Liver (tissue), 9 donors: ENCODE data around the gene DRD4. TPM values are rescaled to one million over a fixed set of nuclear protein-coding genes. Genes with fewer than 3 reads are reported as not detected.

Source experiments
- DNase-seq: peaks from one replicate; pipeline ENCODE4 v3.0.0-alpha.2; 2017; ENCODE audit warnings: low spot score
- H3K27ac ChIP-seq, 2 donors: one replicate each; pipeline ENCODE4 v1.7.0; 2013; ENCODE audit warnings: inconsistent platforms in 2 of 2, low read length in 2 of 2, control low read depth in 1 of 2, low read depth in 1 of 2, mild to moderate bottlenecking in 1 of 2
- H3K27me3 ChIP-seq, 4 donors: one replicate each; pipeline versions ENCODE4 v1.6.1 to v1.7.0; 2013; ENCODE audit warnings: low read length in 3 of 4, inconsistent platforms in 1 of 4, mild to moderate bottlenecking in 1 of 4, moderate library complexity in 1 of 4; ENCODE audit not compliant: control insufficient read depth in 4 of 4, insufficient read depth in 4 of 4
- H3K36me3 ChIP-seq, 4 donors: one replicate each; pipeline versions ENCODE4 v1.6.1 to v1.7.0; 2013; ENCODE audit warnings: low read length in 3 of 4, mild to moderate bottlenecking in 3 of 4, low read depth in 1 of 4, moderate library complexity in 1 of 4; ENCODE audit not compliant: control insufficient read depth in 4 of 4, insufficient read depth in 3 of 4
- H3K4me1 ChIP-seq, 4 donors: one replicate each; pipeline versions ENCODE4 v1.6.1 to v1.7.0; 2013; ENCODE audit warnings: low read length in 3 of 4, mild to moderate bottlenecking in 3 of 4, moderate library complexity in 1 of 4; ENCODE audit not compliant: control insufficient read depth in 4 of 4, insufficient read depth in 4 of 4
- H3K4me3 ChIP-seq, 3 donors: one replicate each; pipeline versions ENCODE4 v1.6.1 to v1.7.0; 2013; ENCODE audit warnings: low read length in 3 of 3, control low read depth in 1 of 3, low read depth in 1 of 3, mild to moderate bottlenecking in 1 of 3
- H3K9ac ChIP-seq, 2 donors: one replicate each; pipeline ENCODE4 v1.7.0; 2013; ENCODE audit warnings: low read length in 2 of 2, mild to moderate bottlenecking in 2 of 2, moderate library complexity in 2 of 2, control low read depth in 1 of 2, low read depth in 1 of 2
- H3K9me3 ChIP-seq, 4 donors: one replicate each; pipeline versions ENCODE4 v1.6.1 to v1.7.0; 2013; ENCODE audit warnings: low read length in 3 of 4; ENCODE audit not compliant: control insufficient read depth in 4 of 4
- ATF3 ChIP-seq: IDR thresholded peaks from 2 replicates; pipeline ENCODE4 v1.6.1; 2016; ENCODE audit warnings: antibody characterized with exemption
- CTCF ChIP-seq: fragments of 150-350 bp; IDR thresholded peaks from 2 replicates; pipeline ENCODE4 v1.5.1; 2017; ENCODE audit warnings: improper control_type of control experiment, low read depth, low read length; ENCODE audit not compliant: missing input control
- EGR1 ChIP-seq, 2 donors: IDR thresholded peaks; 2 replicates each; pipeline ENCODE4 v1.6.1; 2016 to 2018; ENCODE audit warnings: antibody characterized with exemption in 2 of 2, low read depth in 2 of 2
- FOXA1 ChIP-seq: IDR thresholded peaks from 2 replicates; pipeline ENCODE4 v1.6.1; 2016; ENCODE audit warnings: antibody characterized with exemption
- FOXA2 ChIP-seq: IDR thresholded peaks from 2 replicates; pipeline ENCODE4 v1.6.1; 2016; ENCODE audit warnings: antibody characterized with exemption
- GABPA ChIP-seq, 2 donors: IDR thresholded peaks in 1 of 2; conservative IDR thresholded peaks in 1 of 2; 2 replicates each; pipeline ENCODE4 v1.6.1; 2016; ENCODE audit warnings: antibody characterized with exemption in 2 of 2, mild to moderate bottlenecking in 1 of 2, moderate library complexity in 1 of 2
- HNF4A ChIP-seq, 2 donors: conservative IDR thresholded peaks; 2 replicates each; pipeline ENCODE4 v1.6.1; 2016; ENCODE audit warnings: antibody characterized with exemption in 2 of 2, mild to moderate bottlenecking in 2 of 2
- HNF4G ChIP-seq: IDR thresholded peaks from 2 replicates; pipeline ENCODE4 v1.6.1; 2016; ENCODE audit warnings: antibody characterized with exemption
- JUND ChIP-seq, 2 donors: IDR thresholded peaks; 2 replicates each; pipeline ENCODE4 v1.6.1; 2016; ENCODE audit warnings: antibody characterized with exemption in 2 of 2
- NR2F2 ChIP-seq: IDR thresholded peaks from 2 replicates; pipeline ENCODE4 v1.6.1; 2016; ENCODE audit warnings: antibody characterized with exemption
- RAD21 ChIP-seq, 2 donors: IDR thresholded peaks; 2 replicates each; pipeline ENCODE4 v1.6.1; 2016; ENCODE audit warnings: antibody characterized with exemption in 2 of 2, mild to moderate bottlenecking in 2 of 2
- REST ChIP-seq: IDR thresholded peaks from 2 replicates; pipeline ENCODE4 v1.6.1; 2016; ENCODE audit warnings: antibody characterized with exemption, mild to moderate bottlenecking
- RXRA ChIP-seq, 2 donors: IDR thresholded peaks; 2 replicates each; pipeline ENCODE4 v1.6.1; 2017 to 2018; ENCODE audit warnings: antibody characterized with exemption in 2 of 2, mild to moderate bottlenecking in 1 of 2
- SP1 ChIP-seq: IDR thresholded peaks from 2 replicates; pipeline ENCODE4 v1.6.1; 2018; ENCODE audit warnings: antibody characterized with exemption, mild to moderate bottlenecking
- YY1 ChIP-seq: IDR thresholded peaks from 2 replicates; pipeline ENCODE4 v1.6.1; 2016; ENCODE audit warnings: antibody characterized with exemption, mild to moderate bottlenecking
- ZBTB33 ChIP-seq: IDR thresholded peaks from 2 replicates; pipeline ENCODE4 v1.6.1; 2016; ENCODE audit warnings: antibody characterized with exemption
- WGBS: extraction: QIAGEN DNeasy Blood & Tissue Kit; methylation state at CpG from one replicate; pipeline ENCODE4 v1.1.7; 2013; 5-methylcytosine and 5-hydroxymethylcytosine counted together
- polyA plus RNA-seq, 2 donors: library from polyadenylated mRNA; stranded (reverse) in 1 of 2; unstranded in 1 of 2; fragments of 200-250 nt in 1 of 2; fragments of >200 nt in 1 of 2; fragmentation: Nextera tagmentation in 1 of 2; extraction: Ambion mirVana in 1 of 2; gene quantifications; one replicate each; pipeline versions ENCODE4 v1.2.1 to v1.2.3, GENCODE V29; 2013 to 2015
- total RNA-seq, 2 donors: library from RNA; depleted of rRNA; stranded (reverse); fragments of >200 nt; gene quantifications; one replicate each; pipeline ENCODE4 v1.2.3, GENCODE V29; 2014
- donor health status: healthy.
- donor health status: healthy.
- donor health status: healthy.
- donor health status: healthy.
- donor health status: healthy.

Gene DRD4
- total and polyA plus RNA-seq, 4 donors, result not detected

- no peak overlapping the region for H3K27ac ChIP-seq
- H3K9ac ChIP-seq, result no peak overlapping the region
- no peak for DNase-seq
- no peak overlapping the region for H3K4me3 ChIP-seq
- WGBS, result 89% methylated on average over 11 of the region's 11 CpGs
- H3K4me1 ChIP-seq, result peaks cover 11 to 25% (median 21%) of the 10 kb centered on the region in 4 donors
- TF ChIP-seq JUND (IDR thresholded peaks at IDR 0.05), result no peak
- TF ChIP-seq FOXA1, result no peak
- TF ChIP-seq YY1, result no peak
- TF ChIP-seq HNF4G, result no peak
- no peak for TF ChIP-seq NR2F2
- no peak for TF ChIP-seq RXRA (IDR thresholded peaks at IDR 0.05)
- TF ChIP-seq HNF4A (conservative IDR thresholded peaks at IDR 0.05), result no peak
- TF ChIP-seq ATF3, result no peak
- no peak for TF ChIP-seq CTCF
- TF ChIP-seq EGR1 (IDR thresholded peaks at IDR 0.05; ENCODE audit: low read depth in 2 of 2), result no peak
- TF ChIP-seq REST, result no peak
- TF ChIP-seq FOXA2, result no peak
- TF ChIP-seq RAD21 (IDR thresholded peaks at IDR 0.05), result no peak
- no peak for TF ChIP-seq GABPA (IDR thresholded peaks at IDR 0.05 in 1 of 2, conservative IDR thresholded peaks at IDR 0.05 in 1 of 2)
- TF ChIP-seq ZBTB33, result no peak
- no peak for TF ChIP-seq SP1
- peaks cover 29 to 58% (median 40%) of the 10 kb centered on the region in 4 donors for H3K36me3 ChIP-seq
- no peaks in the 10 kb centered on the region for H3K27me3 ChIP-seq
- H3K9me3 ChIP-seq, result no peaks in the 10 kb centered on the region
These were observed 46.1 kb upstream of the DRD4 start for GRCh38 chr11:590997-591396.

GRCh38 chr11:592501-592900 lies 44.6 kb upstream of the DRD4 start:
- WGBS, result 98% methylated on average over 22 of the region's 22 CpGs
- H3K36me3 ChIP-seq, result peaks cover 29 to 66% (median 47%) of the 10 kb centered on the region in 4 donors
- H3K9me3 ChIP-seq, result no peaks in the 10 kb centered on the region
- peaks cover under 1 to 10% (median 7%) of the 10 kb centered on the region in 4 donors for H3K4me1 ChIP-seq
- DNase-seq, result no peak
- no peaks in the 10 kb centered on the region for H3K27me3 ChIP-seq
- no peak overlapping the region for H3K9ac ChIP-seq
- no peak overlapping the region for H3K27ac ChIP-seq
- no peak overlapping the region for H3K4me3 ChIP-seq
- TF ChIP-seq HNF4A (conservative IDR thresholded peaks at IDR 0.05) (no peak), HNF4G (no peak), ATF3 (no peak), RXRA (IDR thresholded peaks at IDR 0.05) (no peak), ZBTB33 (no peak)
